ENCODE results near the gene DENND6A. TPM values are rescaled to one million over a fixed set of nuclear protein-coding genes. Genes with fewer than 3 reads are reported as not detected.

DENND6A gene
- total RNA-seq, 1 donor from 2014 or later = 35.4 TPM

- no peak for TF ChIP-seq EZH2phosphoT487 (IDR thresholded peaks at IDR 0.05)
- Histone ChIP-seq H3K4me2 (no peak overlapping the region), H3F3A (ENCODE audit: low read depth) (no peaks in the 10 kb centered on the region), H3K4me1 (no peaks in the 10 kb centered on the region), H3K36me3 (no peaks in the 10 kb centered on the region), H2AFZ (replicated peaks) (no peak overlapping the region), H3K4me3 (no peak overlapping the region), H3K9me3 (ENCODE audit: low read depth) (no peaks in the 10 kb centered on the region), H3K27ac (no peak overlapping the region), H4K20me1 (ENCODE audit: low read depth) (peaks cover 49% of the 10 kb centered on the region), H3K79me2 (ENCODE audit: low read depth) (peaks cover 96% of the 10 kb centered on the region), H3K9ac (no peak overlapping the region), H3K27me3 (no peaks in the 10 kb centered on the region)
- Mint-ChIP-seq H3K27ac (no peak overlapping the region), H3K4me1 (no peaks in the 10 kb centered on the region), H3K27me3 (ENCODE audit: insufficient read depth, low read depth) (peaks cover 3% of the 10 kb centered on the region), H3K36me3 (peaks cover 20% of the 10 kb centered on the region), H3K4me3 (no peak overlapping the region), H3K9me3 (no peaks in the 10 kb centered on the region)
- DNase-seq (ENCODE audit: low spot score) = no peak
Observed at GRCh38 chr3:57583544-57583943, 109.3 kb downstream of the DENND6A start.

- no peak overlapping the region for H3K4me3 Mint-ChIP-seq
- no peaks in the 10 kb centered on the region for H3K4me1 ChIP-seq
- peaks cover 20% of the 10 kb centered on the region for H3K36me3 Mint-ChIP-seq
- DNase-seq (ENCODE audit: low spot score) = no peak
- H3K4me1 Mint-ChIP-seq = no peaks in the 10 kb centered on the region
- no peaks in the 10 kb centered on the region for H3K9me3 ChIP-seq (ENCODE audit: low read depth)
- H3F3A ChIP-seq (ENCODE audit: low read depth) = no peaks in the 10 kb centered on the region
- H3K27ac Mint-ChIP-seq = no peak overlapping the region
- H3K36me3 ChIP-seq = no peaks in the 10 kb centered on the region
- peaks cover 39% of the 10 kb centered on the region for H4K20me1 ChIP-seq (ENCODE audit: low read depth)
- no peak overlapping the region for H2AFZ ChIP-seq (replicated peaks)
- H3K4me2 ChIP-seq = no peak overlapping the region
- H3K9ac ChIP-seq = no peak overlapping the region
- TF ChIP-seq EZH2 (IDR thresholded peaks at IDR 0.05) = no peak
- no peak for TF ChIP-seq CTCF (IDR thresholded peaks at IDR 0.05)
- no peak for TF ChIP-seq EZH2phosphoT487 (IDR thresholded peaks at IDR 0.05)
- peaks cover 91% of the 10 kb centered on the region for H3K79me2 ChIP-seq (ENCODE audit: low read depth)
- H3K27me3 ChIP-seq = no peaks in the 10 kb centered on the region
- H3K4me3 ChIP-seq = no peak overlapping the region
- H3K27me3 Mint-ChIP-seq (ENCODE audit: insufficient read depth, low read depth) = peaks cover 3% of the 10 kb centered on the region
- H3K27ac ChIP-seq = no peak overlapping the region
- no peaks in the 10 kb centered on the region for H3K9me3 Mint-ChIP-seq
Observed at GRCh38 chr3:57582474-57583168, 110.3 kb downstream of the DENND6A start.

GRCh38 chr3:57577801-57578200 is 115.1 kb downstream of the DENND6A start:
- Histone ChIP-seq H3K27me3 (no peaks in the 10 kb centered on the region), H3K79me2 (ENCODE audit: low read depth) (peaks cover 57% of the 10 kb centered on the region), H3K9ac (no peak overlapping the region), H3F3A (ENCODE audit: low read depth) (no peaks in the 10 kb centered on the region), H3K9me3 (ENCODE audit: low read depth) (no peaks in the 10 kb centered on the region), H3K4me3 (no peak overlapping the region), H3K27ac (no peak overlapping the region), H3K36me3 (peaks cover 17% of the 10 kb centered on the region), H3K4me2 (no peak overlapping the region), H2AFZ (replicated peaks) (no peak overlapping the region), H4K20me1 (ENCODE audit: low read depth) (peaks cover 9% of the 10 kb centered on the region), H3K4me1 (no peaks in the 10 kb centered on the region)
- Mint-ChIP-seq H3K9me3 (no peaks in the 10 kb centered on the region), H3K27me3 (ENCODE audit: insufficient read depth, low read depth) (peaks cover 6% of the 10 kb centered on the region), H3K27ac (peak overlapping the region; percentile 33), H3K4me1 (no peaks in the 10 kb centered on the region), H3K4me3 (no peak overlapping the region), H3K36me3 (peaks cover 28% of the 10 kb centered on the region)
- no peak for DNase-seq (ENCODE audit: low spot score)
- TF ChIP-seq EZH2phosphoT487 (IDR thresholded peaks at IDR 0.05) = no peak
- TF ChIP-seq CTCF (IDR thresholded peaks at IDR 0.05) = no peak
- TF ChIP-seq EZH2 (IDR thresholded peaks at IDR 0.05) = no peak

- Mint-ChIP-seq H3K27me3 (ENCODE audit: insufficient read depth, low read depth) (peaks cover 6% of the 10 kb centered on the region), H3K4me1 (no peaks in the 10 kb centered on the region), H3K4me3 (no peak overlapping the region), H3K36me3 (peaks cover 30% of the 10 kb centered on the region), H3K27ac (no peak overlapping the region), H3K9me3 (no peaks in the 10 kb centered on the region)
- H3K36me3 ChIP-seq = peaks cover 17% of the 10 kb centered on the region
- no peaks in the 10 kb centered on the region for H3K4me1 ChIP-seq
- no peak overlapping the region for H3K27ac ChIP-seq
- H2AFZ ChIP-seq (replicated peaks) = no peak overlapping the region
- H3K9me3 ChIP-seq (ENCODE audit: low read depth) = no peaks in the 10 kb centered on the region
- TF ChIP-seq CTCF (IDR thresholded peaks at IDR 0.05) (no peak), EZH2 (IDR thresholded peaks at IDR 0.05) (no peak), EZH2phosphoT487 (IDR thresholded peaks at IDR 0.05) (no peak)
- H3F3A ChIP-seq (ENCODE audit: low read depth) = no peaks in the 10 kb centered on the region
- peaks cover 40% of the 10 kb centered on the region for H3K79me2 ChIP-seq (ENCODE audit: low read depth)
- no peaks in the 10 kb centered on the region for H3K27me3 ChIP-seq
- H3K4me3 ChIP-seq = no peak overlapping the region
- DNase-seq (ENCODE audit: low spot score) = no peak
- H3K4me2 ChIP-seq = no peak overlapping the region
- H4K20me1 ChIP-seq (ENCODE audit: low read depth) = peaks cover 8% of the 10 kb centered on the region
- H3K9ac ChIP-seq = no peak overlapping the region
Observed at GRCh38 chr3:57575966-57576626, 116.8 kb downstream of the DENND6A start.

All from neural progenitor cell (in vitro differentiated cells).